Smooth muscle cell (in vitro differentiated cells): ENCODE results near the gene GIMD1. TPM values are rescaled to one million over a fixed set of nuclear protein-coding genes. Genes with fewer than 3 reads are reported as not detected.

Experiments used
- DNase-seq: peaks from one replicate; lab custom pipeline; 2025; ENCODE audit not compliant: unreplicated experiment; lab: John Stamatoyannopoulos, UW
- H2AFZ ChIP-seq: fragments of 200-600 bp; sonication (generic); 2 replicates; pipeline ENCODE4 v1.6.0; 2016; ENCODE audit warnings: antibody characterized with exemption, low read depth, mild to moderate bottlenecking
- H3F3A ChIP-seq: fragments of 200-600 bp; sonication (generic); 2 replicates; pipeline ENCODE4 v1.6.0; 2017; ENCODE audit warnings: antibody characterized with exemption, low read depth
- H3K27ac ChIP-seq: fragments of 200-600 bp; sonication (generic); 2 replicates; pipeline ENCODE4 v1.5.1; 2016; ENCODE audit warnings: low read depth, mild to moderate bottlenecking
- H3K27me3 ChIP-seq: fragments of 200-600 bp; sonication (generic); 2 replicates; pipeline ENCODE4 v1.6.1; 2016; ENCODE audit warnings: low read depth, mild to moderate bottlenecking
- H3K36me3 ChIP-seq: fragments of 200-600 bp; sonication (generic); 2 replicates; pipeline ENCODE4 v1.5.1; 2016; ENCODE audit warnings: low read depth
- H3K4me1 ChIP-seq: fragments of 200-600 bp; sonication (generic); 2 replicates; pipeline ENCODE4 v1.5.1; 2016; ENCODE audit warnings: low read depth
- H3K4me2 ChIP-seq: fragments of 200-600 bp; sonication (generic); 2 replicates; pipeline ENCODE4 v1.6.0; 2016; ENCODE audit warnings: mild to moderate bottlenecking
- H3K4me3 ChIP-seq: fragments of 200-600 bp; sonication (generic); 2 replicates; pipeline ENCODE4 v1.5.1; 2016; ENCODE audit warnings: mild to moderate bottlenecking
- H3K79me2 ChIP-seq: fragments of 200-600 bp; sonication (generic); 2 replicates; pipeline ENCODE4 v1.6.0; 2016; ENCODE audit warnings: low read depth, mild to moderate bottlenecking
- H3K9ac ChIP-seq: fragments of 200-600 bp; sonication (generic); 2 replicates; pipeline ENCODE4 v1.6.0; 2016; ENCODE audit warnings: low read depth
- H3K9me3 ChIP-seq: fragments of 200-600 bp; sonication (generic); replicated peaks from 2 replicates; pipeline ENCODE4 v1.5.1; 2016; ENCODE audit warnings: low read depth
- H4K20me1 ChIP-seq: fragments of 200-600 bp; sonication (generic); 2 replicates; pipeline ENCODE4 v1.6.0; 2016; ENCODE audit warnings: low read depth
- WGBS: methylation state at CpG from one replicate; pipeline ENCODE4 v1.1.7; 2016; ENCODE audit warnings: low lambda C conversion rate; 5-methylcytosine and 5-hydroxymethylcytosine counted together
- polyA plus RNA-seq: library from polyadenylated mRNA; unstranded; fragments of >200 nt; fragmentation: Nextera tagmentation; extraction: Ambion mirVana; gene quantifications from 2 replicates; pipeline ENCODE4 v1.2.1, GENCODE V29; 2016
- total RNA-seq: library from RNA; depleted of rRNA; stranded (reverse); fragments of >200 nt; gene quantifications from 2 replicates; pipeline ENCODE4 v1.2.3, GENCODE V29; 2014
- TF ChIP-seq, protein P1 (sequence below): fragments of 200-600 bp; sonication (generic); IDR thresholded peaks from 2 replicates; pipeline ENCODE4 v1.5.1; 2017; ENCODE audit warnings: borderline replicate concordance, mild to moderate bottlenecking, antibody characterized with exemption; ENCODE audit not compliant: insufficient read depth, poor library complexity, severe bottlenecking

Gene GIMD1
- total and polyA plus RNA-seq, 2 experiments from 2014 or later: not detected

DNA sequence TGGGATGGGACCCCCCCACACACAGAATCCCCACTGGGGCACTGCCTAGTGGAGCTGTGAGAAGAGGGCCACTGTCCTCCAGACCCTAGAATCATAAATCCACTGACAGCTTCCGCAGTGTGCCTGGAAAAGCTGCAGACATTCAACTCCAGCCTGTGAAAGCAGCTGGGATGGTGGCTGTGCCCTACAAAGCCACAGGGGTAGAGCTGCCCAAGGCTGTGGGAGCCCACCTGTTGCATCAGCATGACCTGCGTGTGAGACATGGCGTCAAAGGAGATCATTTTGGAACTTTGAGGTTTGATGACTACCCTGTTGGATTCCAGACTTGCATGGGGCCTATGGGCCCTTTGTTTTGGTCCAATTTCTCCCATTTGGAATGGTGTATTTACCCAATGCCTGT lies 29.9 kb downstream of the GIMD1 start:
- Histone ChIP-seq H3K9me3 (no peaks in the 10 kb centered on the region), H4K20me1 (peaks cover 3% of the 10 kb centered on the region), H2AFZ (no peak overlapping the region), H3K79me2 (peaks cover 36% of the 10 kb centered on the region), H3K27ac (no peak overlapping the region), H3K27me3 (no peaks in the 10 kb centered on the region), H3K4me1 (no peaks in the 10 kb centered on the region), H3K4me3 (no peak overlapping the region), H3F3A (no peaks in the 10 kb centered on the region), H3K4me2 (no peak overlapping the region), H3K9ac (no peak overlapping the region), H3K36me3 (peaks cover 29% of the 10 kb centered on the region)
- TF ChIP-seq, protein P1, sequence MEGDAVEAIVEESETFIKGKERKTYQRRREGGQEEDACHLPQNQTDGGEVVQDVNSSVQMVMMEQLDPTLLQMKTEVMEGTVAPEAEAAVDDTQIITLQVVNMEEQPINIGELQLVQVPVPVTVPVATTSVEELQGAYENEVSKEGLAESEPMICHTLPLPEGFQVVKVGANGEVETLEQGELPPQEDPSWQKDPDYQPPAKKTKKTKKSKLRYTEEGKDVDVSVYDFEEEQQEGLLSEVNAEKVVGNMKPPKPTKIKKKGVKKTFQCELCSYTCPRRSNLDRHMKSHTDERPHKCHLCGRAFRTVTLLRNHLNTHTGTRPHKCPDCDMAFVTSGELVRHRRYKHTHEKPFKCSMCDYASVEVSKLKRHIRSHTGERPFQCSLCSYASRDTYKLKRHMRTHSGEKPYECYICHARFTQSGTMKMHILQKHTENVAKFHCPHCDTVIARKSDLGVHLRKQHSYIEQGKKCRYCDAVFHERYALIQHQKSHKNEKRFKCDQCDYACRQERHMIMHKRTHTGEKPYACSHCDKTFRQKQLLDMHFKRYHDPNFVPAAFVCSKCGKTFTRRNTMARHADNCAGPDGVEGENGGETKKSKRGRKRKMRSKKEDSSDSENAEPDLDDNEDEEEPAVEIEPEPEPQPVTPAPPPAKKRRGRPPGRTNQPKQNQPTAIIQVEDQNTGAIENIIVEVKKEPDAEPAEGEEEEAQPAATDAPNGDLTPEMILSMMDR: no peak
- 97% methylated on average over 3 of the region's 3 CpGs for WGBS
- no peak for DNase-seq

DNA sequence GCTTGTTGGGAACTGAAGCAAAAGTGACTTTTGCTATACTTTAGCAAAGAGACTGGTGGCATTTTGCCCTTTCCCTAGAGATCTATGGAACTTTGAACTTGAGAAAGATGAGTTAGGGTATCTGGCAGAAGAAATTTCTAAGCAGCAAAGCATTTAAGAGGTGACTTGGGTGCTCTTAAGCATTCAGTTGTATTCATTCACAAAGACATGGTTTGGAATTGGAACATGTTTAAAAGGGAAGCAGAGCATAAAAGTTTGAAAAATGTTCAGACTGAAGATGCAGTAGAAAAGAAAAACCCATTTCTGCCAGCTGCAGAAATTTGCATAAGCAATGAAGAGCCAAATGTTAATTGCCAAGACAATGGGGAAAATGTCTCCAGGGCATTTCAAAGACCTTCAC lies 30.7 kb downstream of the GIMD1 start:
- Histone ChIP-seq H2AFZ (no peak overlapping the region), H4K20me1 (peaks cover 3% of the 10 kb centered on the region), H3K4me3 (no peak overlapping the region), H3K9me3 (no peaks in the 10 kb centered on the region), H3K27ac (no peak overlapping the region), H3K4me2 (no peak overlapping the region), H3K36me3 (peaks cover 33% of the 10 kb centered on the region), H3K27me3 (no peaks in the 10 kb centered on the region), H3K4me1 (no peaks in the 10 kb centered on the region), H3K79me2 (peaks cover 28% of the 10 kb centered on the region), H3F3A (no peaks in the 10 kb centered on the region), H3K9ac (no peak overlapping the region)
- TF ChIP-seq, protein P1: no peak
- no peak for DNase-seq

DNA sequence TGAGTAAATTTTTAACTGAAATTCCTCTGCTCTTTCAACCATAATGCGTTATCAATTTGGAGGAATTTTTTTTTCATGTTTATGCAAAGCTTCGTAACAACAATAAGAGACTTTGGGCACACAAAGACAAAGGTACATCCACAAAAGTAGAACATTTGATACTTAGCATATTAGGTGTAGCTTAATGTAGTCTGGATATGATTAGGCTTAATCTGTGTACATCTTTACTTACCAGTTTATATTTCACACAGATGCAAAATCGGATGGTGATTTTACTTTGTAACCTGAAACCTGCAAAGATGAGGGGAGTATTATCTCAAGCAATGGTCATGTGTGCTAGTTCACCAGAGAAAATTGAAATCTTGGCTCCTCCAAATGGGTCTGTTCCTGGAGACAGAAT lies 32.0 kb downstream of the GIMD1 start:
- Histone ChIP-seq H3K4me2 (no peak overlapping the region), H3K27ac (no peak overlapping the region), H4K20me1 (peaks cover 3% of the 10 kb centered on the region), H2AFZ (no peak overlapping the region), H3F3A (no peaks in the 10 kb centered on the region), H3K4me1 (no peaks in the 10 kb centered on the region), H3K4me3 (no peak overlapping the region), H3K27me3 (no peaks in the 10 kb centered on the region), H3K79me2 (peaks cover 20% of the 10 kb centered on the region), H3K9ac (no peak overlapping the region), H3K9me3 (no peaks in the 10 kb centered on the region), H3K36me3 (peaks cover 37% of the 10 kb centered on the region)
- 97% methylated on average over 3 of the region's 3 CpGs for WGBS
- no peak for DNase-seq
- TF ChIP-seq, protein P1: no peak

DNA sequence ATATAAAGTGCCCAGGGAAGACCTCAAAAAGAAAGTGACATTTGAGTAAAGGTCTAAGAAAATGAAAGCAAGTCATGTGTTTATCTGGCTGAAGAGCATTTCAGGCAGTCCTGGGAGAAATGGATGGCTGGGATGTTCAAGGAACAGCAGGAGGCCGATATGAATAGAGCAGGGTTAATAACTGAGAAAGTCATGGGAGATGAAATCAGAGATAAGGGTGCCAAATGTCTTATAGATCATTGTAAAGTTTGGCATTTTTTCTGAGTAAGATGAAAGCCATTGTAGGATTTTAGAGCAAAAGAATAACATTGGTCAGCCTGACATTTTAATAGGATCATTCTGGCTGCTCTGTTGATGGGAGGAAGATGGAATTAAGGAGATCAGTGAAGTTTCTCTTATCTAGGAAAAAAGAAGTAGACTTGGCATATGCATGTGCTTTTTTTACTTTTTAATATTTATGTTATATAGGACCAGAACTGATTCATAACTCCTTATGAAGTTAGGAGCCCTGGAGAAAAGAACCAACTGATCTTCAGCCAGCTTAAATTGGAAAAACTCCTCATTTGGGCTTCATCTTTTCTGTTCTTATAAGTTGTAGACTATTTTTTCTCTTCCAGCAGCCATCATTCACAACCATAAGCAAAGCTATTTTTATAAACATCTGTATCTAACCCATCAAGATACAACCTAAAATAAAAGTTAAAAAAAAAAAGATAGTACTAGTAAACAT lies 33.7 kb downstream of the GIMD1 start:
- H3F3A ChIP-seq: no peaks in the 10 kb centered on the region
- 76% methylated on average over 1 of the region's 1 CpG for WGBS
- H3K79me2 ChIP-seq: peaks cover 11% of the 10 kb centered on the region
- H3K9ac ChIP-seq: no peak overlapping the region
- H3K27me3 ChIP-seq: no peaks in the 10 kb centered on the region
- H3K4me2 ChIP-seq: no peak overlapping the region
- no peak overlapping the region for H2AFZ ChIP-seq
- H3K9me3 ChIP-seq: no peaks in the 10 kb centered on the region
- DNase-seq: no peak
- TF ChIP-seq, protein P1: no peak
- no peak overlapping the region for H3K4me3 ChIP-seq
- no peaks in the 10 kb centered on the region for H3K4me1 ChIP-seq
- H4K20me1 ChIP-seq: no peaks in the 10 kb centered on the region
- H3K36me3 ChIP-seq: peaks cover 43% of the 10 kb centered on the region
- no peak overlapping the region for H3K27ac ChIP-seq
